Measurements from ENCODE around the gene EFNA5.

The EFNA5 gene

DNA sequence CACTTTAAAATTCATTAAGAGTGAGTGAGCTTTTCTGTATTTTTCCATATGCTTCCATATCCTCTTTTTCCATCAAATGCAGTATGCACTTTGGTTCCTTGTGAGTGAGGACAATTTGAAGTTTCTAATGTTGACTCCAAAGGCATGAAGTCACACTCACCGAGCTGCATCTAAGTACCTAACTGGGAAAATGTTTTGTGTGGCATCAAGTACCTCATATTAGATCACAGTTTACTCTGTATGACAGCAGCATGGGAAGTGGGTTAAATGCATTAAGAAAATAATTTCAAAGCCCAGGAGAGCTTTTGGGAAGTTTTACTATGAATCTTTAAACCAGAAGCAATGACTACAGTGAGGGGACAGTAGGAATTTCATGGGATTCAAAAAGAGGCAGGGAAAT is 207.0 kb downstream of the EFNA5 start:
- TF ChIP-seq, protein P1, sequence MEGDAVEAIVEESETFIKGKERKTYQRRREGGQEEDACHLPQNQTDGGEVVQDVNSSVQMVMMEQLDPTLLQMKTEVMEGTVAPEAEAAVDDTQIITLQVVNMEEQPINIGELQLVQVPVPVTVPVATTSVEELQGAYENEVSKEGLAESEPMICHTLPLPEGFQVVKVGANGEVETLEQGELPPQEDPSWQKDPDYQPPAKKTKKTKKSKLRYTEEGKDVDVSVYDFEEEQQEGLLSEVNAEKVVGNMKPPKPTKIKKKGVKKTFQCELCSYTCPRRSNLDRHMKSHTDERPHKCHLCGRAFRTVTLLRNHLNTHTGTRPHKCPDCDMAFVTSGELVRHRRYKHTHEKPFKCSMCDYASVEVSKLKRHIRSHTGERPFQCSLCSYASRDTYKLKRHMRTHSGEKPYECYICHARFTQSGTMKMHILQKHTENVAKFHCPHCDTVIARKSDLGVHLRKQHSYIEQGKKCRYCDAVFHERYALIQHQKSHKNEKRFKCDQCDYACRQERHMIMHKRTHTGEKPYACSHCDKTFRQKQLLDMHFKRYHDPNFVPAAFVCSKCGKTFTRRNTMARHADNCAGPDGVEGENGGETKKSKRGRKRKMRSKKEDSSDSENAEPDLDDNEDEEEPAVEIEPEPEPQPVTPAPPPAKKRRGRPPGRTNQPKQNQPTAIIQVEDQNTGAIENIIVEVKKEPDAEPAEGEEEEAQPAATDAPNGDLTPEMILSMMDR (IDR thresholded peaks at IDR 0.05; ENCODE audit: low read depth, low read length, missing control alignments): no peak
- DNase-seq (ENCODE audit: extremely low read depth, low read depth): no peak
- no peak overlapping the region for H3K4me3 ChIP-seq (replicated peaks; ENCODE audit: low read depth, low read length)

DNA sequence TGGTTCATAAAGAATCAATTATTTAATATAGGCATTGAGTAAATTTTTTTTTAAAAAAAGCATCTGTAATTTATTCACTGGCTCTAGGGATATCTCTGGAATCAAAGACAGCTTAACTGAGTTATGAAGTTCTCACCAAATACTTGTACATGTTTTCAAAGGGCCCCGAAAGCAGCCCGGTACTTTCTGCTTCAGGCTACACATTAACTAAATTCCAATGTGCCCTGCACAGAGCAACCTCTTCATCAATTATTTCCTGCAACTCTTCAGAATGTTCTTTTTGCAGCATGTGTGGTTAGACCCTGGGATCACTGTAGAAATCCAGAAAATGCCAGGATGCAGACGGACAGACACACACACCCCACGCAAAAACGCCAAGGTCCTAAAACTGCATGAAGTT is 209.0 kb downstream of the EFNA5 start:
- DNase-seq (ENCODE audit: extremely low read depth, low read depth): no peak
- no peak overlapping the region for H3K4me3 ChIP-seq (replicated peaks; ENCODE audit: low read depth, low read length)
- TF ChIP-seq, protein P1 (IDR thresholded peaks at IDR 0.05; ENCODE audit: low read depth, low read length, missing control alignments): no peak

DNA sequence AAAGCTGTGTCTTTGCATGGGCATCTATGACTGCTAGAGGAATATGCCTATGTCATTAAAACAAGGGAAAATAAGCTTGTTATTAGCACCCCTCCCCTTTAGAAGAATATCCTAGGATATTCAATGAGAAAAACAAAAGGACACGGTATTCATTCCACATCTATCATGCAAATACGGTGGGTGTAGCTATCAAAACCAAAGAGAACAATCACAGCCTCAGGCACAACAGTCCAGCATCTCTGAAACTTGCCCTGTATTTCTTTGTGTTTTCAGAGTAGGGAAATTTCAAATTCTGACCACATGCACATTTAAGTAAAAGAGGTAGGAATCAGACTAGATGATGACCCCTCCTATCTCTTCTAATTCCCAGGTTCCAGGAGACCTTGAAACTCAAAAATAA is 209.9 kb downstream of the EFNA5 start:
- DNase-seq (ENCODE audit: extremely low read depth, low read depth): no peak
- TF ChIP-seq, protein P1 (IDR thresholded peaks at IDR 0.05; ENCODE audit: low read depth, low read length, missing control alignments): no peak
- H3K4me3 ChIP-seq (replicated peaks; ENCODE audit: low read depth, low read length): no peak overlapping the region

DNA sequence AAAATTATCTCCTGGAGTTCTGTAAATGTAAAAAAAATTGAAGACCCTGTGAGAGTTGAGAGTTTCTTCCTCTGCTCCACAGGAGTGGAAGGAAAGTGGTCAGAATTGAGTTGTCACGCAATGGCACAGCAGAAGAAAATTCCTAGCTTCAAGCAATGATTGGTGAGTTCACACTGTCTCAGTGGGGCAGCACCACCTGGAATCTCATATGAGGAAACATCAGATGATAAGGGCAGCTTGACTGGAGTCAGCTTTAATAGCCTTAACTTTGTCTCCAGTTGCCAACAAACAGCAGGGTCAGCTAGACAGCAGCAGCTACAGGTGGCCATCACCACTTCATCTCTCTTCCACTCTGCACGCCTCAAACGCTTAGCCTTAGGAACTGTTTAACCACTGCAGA is 211.1 kb downstream of the EFNA5 start:
- TF ChIP-seq, protein P1 (IDR thresholded peaks at IDR 0.05; ENCODE audit: low read depth, low read length, missing control alignments): no peak
- no peak overlapping the region for H3K4me3 ChIP-seq (replicated peaks; ENCODE audit: low read depth, low read length)
- no peak for DNase-seq (ENCODE audit: extremely low read depth, low read depth)

DNA sequence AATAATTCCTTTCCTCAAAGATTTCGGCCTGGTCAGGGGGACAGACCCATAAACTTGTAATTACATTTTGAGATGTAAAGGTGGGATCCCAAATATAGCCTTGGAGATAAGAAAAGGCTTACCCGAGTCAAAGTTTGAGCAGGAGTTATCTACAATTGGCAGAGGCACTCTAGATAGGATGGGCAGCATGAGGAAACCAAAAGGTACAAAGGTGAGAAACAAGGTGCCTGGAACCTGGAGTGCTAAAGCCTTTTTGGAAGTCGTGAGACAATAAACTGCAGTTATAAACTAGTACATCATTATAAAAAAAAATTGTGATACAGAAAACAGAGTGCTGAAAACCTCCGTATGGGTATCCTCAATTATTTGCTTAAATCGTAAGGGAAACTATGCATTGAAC is 212.4 kb downstream of the EFNA5 start:
- TF ChIP-seq, protein P1 (IDR thresholded peaks at IDR 0.05; ENCODE audit: low read depth, low read length, missing control alignments): no peak
- no peak for DNase-seq (ENCODE audit: extremely low read depth, low read depth)
- no peak overlapping the region for H3K4me3 ChIP-seq (replicated peaks; ENCODE audit: low read depth, low read length)

DNA sequence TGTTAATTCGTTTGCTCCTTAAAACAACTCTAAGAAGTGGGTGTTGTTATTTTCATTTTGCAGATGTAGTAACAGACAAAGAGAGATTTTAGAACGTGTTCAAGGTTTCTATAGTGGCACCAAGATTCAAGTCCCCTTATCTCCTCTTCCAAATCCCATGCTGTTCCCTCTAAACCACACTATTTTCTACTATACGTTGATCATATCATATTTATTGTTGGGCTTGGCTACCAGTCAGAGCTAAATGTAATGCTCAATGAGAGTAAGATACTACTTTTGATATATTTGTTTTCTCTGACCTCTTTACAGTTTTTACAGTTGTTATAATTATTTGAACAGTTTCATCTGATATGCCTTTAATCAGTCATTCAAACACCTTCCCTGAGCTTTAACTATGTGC is 212.9 kb downstream of the EFNA5 start:
- DNase-seq (ENCODE audit: extremely low read depth, low read depth): no peak
- TF ChIP-seq, protein P1 (IDR thresholded peaks at IDR 0.05; ENCODE audit: low read depth, low read length, missing control alignments): no peak

DNA sequence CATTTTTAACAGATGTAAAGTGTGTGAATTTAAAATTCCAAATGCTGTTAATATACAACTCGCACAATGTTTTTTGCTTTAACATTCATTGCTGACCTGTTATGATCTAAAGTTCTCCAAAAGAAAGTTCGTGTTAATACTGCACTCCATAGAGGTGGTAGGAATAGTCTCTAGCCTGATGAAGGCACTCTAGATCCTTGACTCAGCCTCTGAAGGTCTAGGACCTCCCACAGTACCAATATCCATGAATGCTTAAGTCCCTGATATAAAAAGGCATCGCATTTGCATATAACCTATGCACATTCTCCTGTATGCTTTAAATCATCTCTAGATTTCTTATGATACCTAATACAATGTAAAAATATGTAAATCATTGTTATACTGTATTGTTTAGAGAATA is 213.6 kb downstream of the EFNA5 start:
- DNase-seq (ENCODE audit: extremely low read depth, low read depth): no peak
- TF ChIP-seq, protein P1 (IDR thresholded peaks at IDR 0.05; ENCODE audit: low read depth, low read length, missing control alignments): no peak

More for the DNA sequence above, 212.9 kb downstream of the EFNA5 start:
- no peak overlapping the region for H3K4me3 ChIP-seq (replicated peaks; ENCODE audit: low read depth, low read length)

More for the DNA sequence above, 213.6 kb downstream of the EFNA5 start:
- no peak overlapping the region for H3K4me3 ChIP-seq (replicated peaks; ENCODE audit: low read depth, low read length)
